OCI-LY3 (cell line): Measurements from ENCODE around the gene ATP2B1.

Source experiments
- H2AFZ ChIP-seq: fragments of 200-600, 300-600 bp; shearing (Covaris generic); 2 replicates; pipeline ENCODE4 v1.6.0; 2014; ENCODE audit warnings: antibody characterized with exemption, low read depth, low read length
- H3K27ac ChIP-seq: fragments of 200-600, 300-600 bp; sonication (generic); 2 replicates; pipeline ENCODE4 v1.5.1; 2014; ENCODE audit warnings: mild to moderate bottlenecking, low read length, moderate library complexity, mixed read lengths
- H3K27me3 ChIP-seq: fragments of 200-600, 300-600 bp; sonication (generic); 2 replicates; pipeline ENCODE4 v1.6.1; 2014; ENCODE audit warnings: low read depth, low read length, mixed read lengths
- H3K36me3 ChIP-seq: fragments of 200-600, 300-600 bp; sonication (generic); replicated peaks from 2 replicates; pipeline ENCODE3; 2014; ENCODE audit warnings: low read depth, low read length, mixed read lengths
- H3K4me1 ChIP-seq: fragments of 300-600, 200-600 bp; sonication (generic); 2 replicates; pipeline ENCODE4 v1.6.1; 2014; ENCODE audit warnings: low read length, mixed read lengths
- H3K4me2 ChIP-seq: fragments of 200-600, 300-600 bp; sonication (generic); 2 replicates; pipeline ENCODE4 v1.6.1; 2014; ENCODE audit warnings: low read length, mixed read lengths
- H3K4me3 ChIP-seq: fragments of 300-600, 200-600 bp; sonication (generic); 2 replicates; pipeline ENCODE4 v1.5.1; 2014; ENCODE audit warnings: antibody characterized with exemption, mild to moderate bottlenecking, low read length, moderate library complexity
- H3K79me2 ChIP-seq: fragments of 300-600, 200-600 bp; shearing (Covaris generic); 2 replicates; pipeline ENCODE4 v1.6.1; 2014; ENCODE audit warnings: mild to moderate bottlenecking, low read length, mixed read lengths
- H3K9ac ChIP-seq: fragments of 300-600, 200-600 bp; shearing (Covaris generic); 2 replicates; pipeline ENCODE4 v1.6.0; 2014; ENCODE audit warnings: mild to moderate bottlenecking, low read length, moderate library complexity
- H3K9me3 ChIP-seq: fragments of 200-600, 300-600 bp; shearing (Covaris generic); 2 replicates; pipeline ENCODE4 v1.6.1; 2014; ENCODE audit warnings: low read length, mixed read lengths; ENCODE audit not compliant: insufficient read depth
- H4K20me1 ChIP-seq: fragments of 200-600, 300-600 bp; sonication (generic); 2 replicates; pipeline ENCODE4 v1.6.1; 2016; ENCODE audit warnings: low read length, mixed read lengths; ENCODE audit not compliant: insufficient read depth
- CTCF ChIP-seq: fragments of 200-600, 300-600 bp; sonication (generic); IDR thresholded peaks from 2 replicates; pipeline ENCODE4 v1.5.1; 2014; ENCODE audit warnings: antibody characterized with exemption, low read length, low read depth
- EZH2phosphoT487 ChIP-seq: fragments of 200-600 bp; shearing (Covaris generic); IDR thresholded peaks from 2 replicates; pipeline ENCODE4 v1.6.1; 2018; ENCODE audit warnings: antibody characterized with exemption, mixed run types, low read depth

Gene ATP2B1

GRCh38 chr12:89578499-89578898, 130.1 kb downstream of the ATP2B1 start:
- Histone ChIP-seq H3K27ac (no peak overlapping the region), H3K4me2 (no peak overlapping the region), H3K9me3 (no peaks in the 10 kb centered on the region), H3K4me1 (peaks cover 25% of the 10 kb centered on the region), H2AFZ (no peak overlapping the region), H3K4me3 (no peak overlapping the region), H4K20me1 (no peaks in the 10 kb centered on the region), H3K79me2 (no peaks in the 10 kb centered on the region), H3K36me3 (no peaks in the 10 kb centered on the region), H3K9ac (no peak overlapping the region), H3K27me3 (no peaks in the 10 kb centered on the region)
- TF ChIP-seq EZH2phosphoT487 (no peak), CTCF (no peak)

GRCh38 chr12:89576572-89577220, 131.9 kb downstream of the ATP2B1 start:
- Histone ChIP-seq H3K4me1 (peaks cover 25% of the 10 kb centered on the region), H3K79me2 (no peaks in the 10 kb centered on the region), H3K4me3 (no peak overlapping the region), H3K27ac (no peak overlapping the region), H3K9ac (no peak overlapping the region), H4K20me1 (no peaks in the 10 kb centered on the region), H2AFZ (no peak overlapping the region), H3K27me3 (no peaks in the 10 kb centered on the region), H3K36me3 (no peaks in the 10 kb centered on the region), H3K9me3 (no peaks in the 10 kb centered on the region), H3K4me2 (no peak overlapping the region)
- TF ChIP-seq CTCF (no peak), EZH2phosphoT487 (no peak)

- Histone ChIP-seq H3K27ac (no peak overlapping the region), H3K79me2 (no peaks in the 10 kb centered on the region), H3K4me2 (no peak overlapping the region), H4K20me1 (no peaks in the 10 kb centered on the region), H3K4me1 (peaks cover 25% of the 10 kb centered on the region), H3K9me3 (no peaks in the 10 kb centered on the region), H2AFZ (no peak overlapping the region), H3K4me3 (no peak overlapping the region), H3K36me3 (no peaks in the 10 kb centered on the region), H3K27me3 (no peaks in the 10 kb centered on the region), H3K9ac (no peak overlapping the region)
- TF ChIP-seq EZH2phosphoT487 (no peak), CTCF (no peak)
Measured at GRCh38 chr12:89575374-89575773, 133.3 kb downstream of the ATP2B1 start.

- no peak overlapping the region for H3K27ac ChIP-seq
- no peak overlapping the region for H3K4me2 ChIP-seq
- no peaks in the 10 kb centered on the region for H3K27me3 ChIP-seq
- H3K4me1 ChIP-seq, result peaks cover 25% of the 10 kb centered on the region
- no peaks in the 10 kb centered on the region for H3K36me3 ChIP-seq
- no peaks in the 10 kb centered on the region for H4K20me1 ChIP-seq
- H2AFZ ChIP-seq, result no peak overlapping the region
- no peak overlapping the region for H3K9ac ChIP-seq
- no peak overlapping the region for H3K4me3 ChIP-seq
- H3K9me3 ChIP-seq, result no peaks in the 10 kb centered on the region
- TF ChIP-seq EZH2phosphoT487 (no peak), CTCF (no peak)
- H3K79me2 ChIP-seq, result no peaks in the 10 kb centered on the region
Measured at GRCh38 chr12:89574736-89575208, 133.9 kb downstream of the ATP2B1 start.
